ENCODE results near the gene ELP4. TPM values are rescaled to one million over a fixed set of nuclear protein-coding genes. Genes with fewer than 3 reads are reported as not detected.

ELP4 gene
- total and polyA plus RNA-seq, 9 of the 15 experiments (the other 6 are each of a cell fraction or from before 2014, with no cell fraction given) = 24.1 to 60.3 (median 38.7) TPM

- peak; percentile 64 for TF ChIP-seq ARID1B (IDR thresholded peaks at IDR 0.05)
- TF ChIP-seq TBP (optimal IDR thresholded peaks at IDR 0.05; ENCODE audit: low read depth, low read length) = peak; percentile 44
- TF ChIP-seq ZNF384 (IDR thresholded peaks at IDR 0.05; ENCODE audit: low read depth, low read length) = no peak
- TF ChIP-seq SMARCA5 (IDR thresholded peaks at IDR 0.05) = peak; percentile 46; the same call in 1 of the 2 replicates
- peak; percentile 81 for TF ChIP-seq RBFOX2 (IDR thresholded peaks at IDR 0.05; ENCODE audit: low read depth, low read length)
- peak; percentile 69; the same call in 1 of the 2 replicates for TF ChIP-seq MTA3 (IDR thresholded peaks at IDR 0.05; ENCODE audit: borderline replicate concordance)
- TF ChIP-seq CTBP1 (IDR thresholded peaks at IDR 0.05; ENCODE audit: borderline replicate concordance) = peak; percentile 83
- peak; percentile 60; the same call in 1 of the 2 replicates for TF ChIP-seq ZBTB33 (CRISPR knock-in tag; IDR thresholded peaks at IDR 0.05)
- TF ChIP-seq MGA (IDR thresholded peaks at IDR 0.05) = peak; percentile 76
- TF ChIP-seq PTRF (tag; IDR thresholded peaks at IDR 0.05) = no peak
Observed at GRCh38 chr11:31810779-31811647, 301.4 kb downstream of the ELP4 start, which contains the start of gene PAX6 (continued).

All from K562 (cell line).